Spleen (tissue), 7 donors: ENCODE data around the gene OGFR.

Experiments used
- CTCF ChIP-seq, 11 experiments: fragments of 200-600 bp in 7 of 11; fragments of 450-650 bp in 4 of 11; sonication (generic) in 4 of 11; IDR thresholded peaks in 8 of 11; conservative IDR thresholded peaks in 3 of 11; 1 replicate in 7 of 11; 2 replicates in 4 of 11; pipeline versions ENCODE4 v1.4.0 to v1.8.0; 2016 to 2021; ENCODE audit warnings: antibody characterized with exemption in 11 of 11, inconsistent platforms in 4 of 11, mild to moderate bottlenecking in 1 of 11
- POLR2A ChIP-seq, 3 donors: fragments of 450-650 bp; IDR thresholded peaks; one replicate each; pipeline ENCODE4 v1.5.1; 2017; ENCODE audit warnings: antibody characterized with exemption in 3 of 3, mild to moderate bottlenecking in 1 of 3
- POLR2AphosphoS5 ChIP-seq, 3 donors: sonication (generic); formaldehyde crosslinking; IDR thresholded peaks; one replicate each; pipeline ENCODE4 v1.5.1; 2017; ENCODE audit warnings: antibody characterized with exemption in 3 of 3
- donor health status: DM: no; HTN: no; CAD: no; lungs with moderate emphysema.
- donor health status: DM: no; HTN: no; CAD: no.
- donor health status: DM: no; HTN: no; CAD: no.

DNA sequence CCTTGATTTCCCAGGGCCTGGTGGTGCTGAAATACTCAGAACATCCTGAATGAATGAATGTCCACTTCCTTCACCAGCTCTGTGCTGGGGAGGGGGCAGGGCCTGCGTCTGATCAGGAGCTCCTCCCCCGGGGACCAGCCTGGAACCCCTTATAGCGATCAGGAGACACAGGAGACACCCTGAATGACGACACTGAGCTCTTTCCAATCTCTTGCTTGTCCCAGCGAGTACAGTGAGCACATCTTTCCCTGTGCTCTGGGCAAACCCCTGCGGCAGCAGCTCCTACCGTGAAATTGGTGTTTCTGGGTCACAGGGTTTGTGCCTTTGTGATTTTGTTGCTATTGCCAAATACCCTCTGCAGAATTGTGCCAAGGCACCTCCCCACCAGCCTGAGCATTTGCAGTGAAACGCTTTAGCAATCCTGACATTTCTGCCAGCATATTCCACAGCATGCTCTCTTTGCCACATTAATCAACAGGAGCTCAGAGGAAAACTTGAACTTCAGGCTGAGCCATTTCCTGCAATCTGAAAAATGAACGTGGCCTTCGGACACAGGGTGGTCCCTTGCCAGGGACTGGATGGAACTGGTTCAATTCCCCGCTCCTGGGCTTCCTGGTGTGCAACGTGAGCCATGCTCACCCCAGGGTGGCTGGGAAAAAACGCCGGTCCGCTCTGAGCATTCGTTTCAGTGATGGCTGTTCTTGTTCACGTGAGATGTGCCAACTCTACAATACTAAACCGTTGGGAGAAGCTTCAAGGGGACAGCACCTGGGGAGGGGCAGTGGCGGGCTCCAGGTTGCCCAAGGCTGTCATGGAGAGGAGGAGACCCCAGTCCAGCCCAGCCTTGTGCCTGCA lies 31.4 kb upstream of the OGFR start:
- TF ChIP-seq CTCF (IDR thresholded peaks at IDR 0.05 in 8 of 11, conservative IDR thresholded peaks at IDR 0.05 in 3 of 11), result no peak
- TF ChIP-seq POLR2AphosphoS5 (IDR thresholded peaks at IDR 0.05), result no peak
- no peak for TF ChIP-seq POLR2A (IDR thresholded peaks at IDR 0.05)
